22Rv1 (cell line): ENCODE measurements around the gene LCN15.

Experiments used
- CTCF ChIP-seq: fragments of 450-650 bp; IDR thresholded peaks from 2 replicates; pipeline ENCODE4 v1.5.1; 2017; ENCODE audit warnings: mild to moderate bottlenecking
- ZFX ChIP-seq: fragments of 450-650 bp; IDR thresholded peaks from 2 replicates; pipeline ENCODE4 v1.6.1; 2017; ENCODE audit warnings: antibody characterized with exemption, borderline replicate concordance

GRCh38 chr9:136729926-136730325 is 34.4 kb downstream of the LCN15 start:
- TF ChIP-seq CTCF: no peak
- TF ChIP-seq ZFX: no peak
